HepG2 (cell line): ENCODE measurements around the gene LTA4H. TPM values are rescaled to one million over a fixed set of nuclear protein-coding genes. Genes with fewer than 3 reads are reported as not detected.

Experiments
- HMG20B ChIP-seq: conservative IDR thresholded peaks from 2 replicates; pipeline ENCODE4 v1.6.1; 2016; ENCODE audit warnings: missing genetic modification reagents, missing compliant biosample characterization
- ISL2 ChIP-seq: sonication (generic); formaldehyde crosslinking; IDR thresholded peaks from 2 replicates; pipeline ENCODE4 v1.5.0; 2020; ENCODE audit warnings: missing genetic modification reagents
- KMT2A ChIP-seq: sonication (generic); formaldehyde crosslinking; IDR thresholded peaks from 2 replicates; pipeline ENCODE4 v1.4.0; 2020; ENCODE audit warnings: missing genetic modification reagents
- MIER3 ChIP-seq: IDR thresholded peaks from 2 replicates; pipeline ENCODE4 v1.6.1; 2016; ENCODE audit warnings: missing compliant biosample characterization, borderline replicate concordance
- RORA ChIP-seq: sonication (generic); formaldehyde crosslinking; IDR thresholded peaks from 2 replicates; pipeline ENCODE4 v1.5.0; 2020; ENCODE audit warnings: mild to moderate bottlenecking, missing genetic modification reagents, moderate library complexity
- SATB2 ChIP-seq: sonication (generic); formaldehyde crosslinking; IDR thresholded peaks from 2 replicates; pipeline ENCODE4 v1.5.0; 2020; ENCODE audit warnings: missing genetic modification reagents
- SMYD3 ChIP-seq: sonication (generic); formaldehyde crosslinking; IDR thresholded peaks from 2 replicates; pipeline ENCODE4 v1.8.1; 2023; ENCODE audit warnings: mild to moderate bottlenecking, missing genetic modification reagents
- TAF15 ChIP-seq: fragments of 200-400 bp; formaldehyde crosslinking; IDR thresholded peaks from one replicate; pipeline ENCODE4 v1.6.1; 2018; ENCODE audit warnings: mild to moderate bottlenecking, low read depth, low read length; ENCODE audit not compliant: poor library complexity, severe bottlenecking
- TERF1 ChIP-seq: sonication (generic); formaldehyde crosslinking; IDR thresholded peaks from 2 replicates; pipeline ENCODE4 v1.8.0; 2022; ENCODE audit warnings: mild to moderate bottlenecking, missing genetic modification reagents, moderate library complexity
- ZBTB43 ChIP-seq: sonication (generic); formaldehyde crosslinking; conservative IDR thresholded peaks from 2 replicates; pipeline ENCODE4 v1.4.0; 2020; ENCODE audit warnings: missing genetic modification reagents
- ZBTB7A ChIP-seq: sonication (generic); formaldehyde crosslinking; IDR thresholded peaks from 2 replicates; pipeline ENCODE4 v1.8.0; 2022; ENCODE audit warnings: mild to moderate bottlenecking, missing genetic modification reagents
- ZFP36L2 ChIP-seq: sonication (generic); formaldehyde crosslinking; IDR thresholded peaks from 2 replicates; pipeline ENCODE4 v1.4.0; 2020; ENCODE audit warnings: missing genetic modification reagents
- ZFP82 ChIP-seq: sonication (generic); formaldehyde crosslinking; IDR thresholded peaks from 2 replicates; pipeline ENCODE4 v1.5.1; 2020; ENCODE audit warnings: mild to moderate bottlenecking, missing genetic modification reagents, borderline replicate concordance
- ZNF326 ChIP-seq: sonication (generic); formaldehyde crosslinking; IDR thresholded peaks from 2 replicates; pipeline ENCODE4 v1.4.0; 2020; ENCODE audit warnings: missing genetic modification reagents, borderline replicate concordance
- ZNF431 ChIP-seq: sonication (generic); formaldehyde crosslinking; IDR thresholded peaks from 2 replicates; pipeline ENCODE4 v1.9.0; 2022; ENCODE audit warnings: missing genetic modification reagents, low read depth, mild to moderate bottlenecking, borderline replicate concordance
- ZNF501 ChIP-seq: sonication (generic); formaldehyde crosslinking; IDR thresholded peaks from 2 replicates; pipeline ENCODE4 v1.5.1; 2020; ENCODE audit warnings: mild to moderate bottlenecking, moderate library complexity, missing genetic modification reagents
- ZNF552 ChIP-seq: sonication (generic); formaldehyde crosslinking; IDR thresholded peaks from 2 replicates; pipeline ENCODE4 v1.9.0; 2022; ENCODE audit warnings: missing genetic modification reagents, mild to moderate bottlenecking, borderline replicate concordance
- ZNF652 ChIP-seq: IDR thresholded peaks from 2 replicates; pipeline ENCODE4 v1.6.1; 2016; ENCODE audit warnings: low read depth, borderline replicate concordance
- ZSCAN9 ChIP-seq: IDR thresholded peaks from 2 replicates; pipeline ENCODE4 v1.6.1; 2016; ENCODE audit warnings: borderline replicate concordance
- polyA plus RNA-seq, 8 experiments: library from polyadenylated mRNA; depleted of rRNA in 3 of 8; stranded (reverse) in 7 of 8; unstranded in 1 of 8; fragments of >200 nt; fragmentation: Illumina TruSeq in 4 of 8; extraction: Trizol in 4 of 8; gene quantifications; 2 replicates each; pipeline versions ENCODE4 v1.2.1 to v1.2.3, GENCODE V29; 2011 to 2016; ENCODE audit warnings: low read depth in 4 of 8, missing spikeins in 1 of 8, mixed read lengths in 1 of 8; ENCODE audit not compliant: insufficient read depth in 1 of 8
- total RNA-seq, 5 experiments: library from RNA; depleted of rRNA; stranded (reverse); fragments of >200 nt; fragmentation: Illumina TruSeq; extraction: Trizol; gene quantifications; 2 replicates each; pipeline ENCODE4 v1.2.3, GENCODE V29; 2016; ENCODE audit warnings: low read depth in 1 of 5
- TF ChIP-seq, protein P1 (sequence below): sonication (generic); formaldehyde crosslinking; IDR thresholded peaks from 2 replicates; pipeline ENCODE4 v1.4.0; 2020; ENCODE audit warnings: missing genetic modification reagents
- TF ChIP-seq, protein P2 (sequence below): sonication (generic); formaldehyde crosslinking; IDR thresholded peaks from 2 replicates; pipeline ENCODE4 v1.5.0; 2020; ENCODE audit warnings: mild to moderate bottlenecking, low read depth, missing genetic modification reagents, borderline replicate concordance
- TF ChIP-seq, protein P3 (sequence below): sonication (generic); formaldehyde crosslinking; IDR thresholded peaks from 2 replicates; pipeline ENCODE4 v1.5.0; 2020; ENCODE audit warnings: missing genetic modification reagents, mild to moderate bottlenecking, borderline replicate concordance

LTA4H gene
- total and polyA plus RNA-seq, 2 of the 13 experiments (the other 11 are each of a cell fraction or from before 2014, with no cell fraction given), result 87.5 to 90.4 TPM

GRCh38 chr12:96035283-96036236 lies at the start of gene LTA4H (continued):
- TF ChIP-seq TAF15, result no peak
- peak; percentile 73 for TF ChIP-seq KMT2A
- TF ChIP-seq, protein P1, sequence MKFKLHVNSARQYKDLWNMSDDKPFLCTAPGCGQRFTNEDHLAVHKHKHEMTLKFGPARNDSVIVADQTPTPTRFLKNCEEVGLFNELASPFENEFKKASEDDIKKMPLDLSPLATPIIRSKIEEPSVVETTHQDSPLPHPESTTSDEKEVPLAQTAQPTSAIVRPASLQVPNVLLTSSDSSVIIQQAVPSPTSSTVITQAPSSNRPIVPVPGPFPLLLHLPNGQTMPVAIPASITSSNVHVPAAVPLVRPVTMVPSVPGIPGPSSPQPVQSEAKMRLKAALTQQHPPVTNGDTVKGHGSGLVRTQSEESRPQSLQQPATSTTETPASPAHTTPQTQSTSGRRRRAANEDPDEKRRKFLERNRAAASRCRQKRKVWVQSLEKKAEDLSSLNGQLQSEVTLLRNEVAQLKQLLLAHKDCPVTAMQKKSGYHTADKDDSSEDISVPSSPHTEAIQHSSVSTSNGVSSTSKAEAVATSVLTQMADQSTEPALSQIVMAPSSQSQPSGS, result peak; percentile 47
- peak; percentile 13 for TF ChIP-seq ISL2 (CRISPR knock-in tag)
- no peak for TF ChIP-seq ZFP36L2 (CRISPR knock-in tag)
- TF ChIP-seq ZFP82 (CRISPR knock-in tag), result no peak; the same call in 1 of the 2 replicates
- TF ChIP-seq, protein P2, sequence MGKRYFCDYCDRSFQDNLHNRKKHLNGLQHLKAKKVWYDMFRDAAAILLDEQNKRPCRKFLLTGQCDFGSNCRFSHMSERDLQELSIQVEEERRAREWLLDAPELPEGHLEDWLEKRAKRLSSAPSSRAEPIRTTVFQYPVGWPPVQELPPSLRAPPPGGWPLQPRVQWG (CRISPR knock-in tag), result no peak
- no peak for TF ChIP-seq ZNF552 (CRISPR knock-in tag)
- TF ChIP-seq ZNF326 (CRISPR knock-in tag), result no peak
- TF ChIP-seq, protein P3, sequence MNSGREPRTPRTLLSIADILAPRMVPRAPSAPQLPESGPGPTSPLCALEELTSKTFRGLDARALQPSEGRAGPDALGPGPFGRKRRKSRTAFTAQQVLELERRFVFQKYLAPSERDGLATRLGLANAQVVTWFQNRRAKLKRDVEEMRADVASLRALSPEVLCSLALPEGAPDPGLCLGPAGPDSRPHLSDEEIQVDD (CRISPR knock-in tag), result no peak
- TF ChIP-seq SATB2 (CRISPR knock-in tag), result no peak
- no peak for TF ChIP-seq ZNF431 (CRISPR knock-in tag)
- TF ChIP-seq ZSCAN9 (CRISPR knock-in tag), result no peak; the same call in 1 of the 2 replicates
- TF ChIP-seq ZNF501 (CRISPR knock-in tag), result peak; percentile 70; the same call in 1 of the 2 replicates
- no peak for TF ChIP-seq ZBTB7A
- TF ChIP-seq HMG20B (CRISPR knock-in tag), result no peak
- no peak; the same call in 1 of the 2 replicates for TF ChIP-seq ZNF652 (CRISPR knock-in tag)
- no peak for TF ChIP-seq TERF1
- TF ChIP-seq RORA, result no peak
- TF ChIP-seq MIER3 (CRISPR knock-in tag), result peak; percentile 15; the same call in 1 of the 2 replicates
- peak; percentile 72; the same call in 1 of the 2 replicates for TF ChIP-seq SMYD3 (CRISPR knock-in tag)
- no peak; the same call in 1 of the 2 replicates for TF ChIP-seq ZBTB43 (CRISPR knock-in tag)
